Amniotic stem cell (primary cell): Measurements from ENCODE around the gene TTBK1.
"Not testable (repeated sequence)": the region's sequence is repeated elsewhere in the genome, so short reads cannot be mapped to it uniquely, and the experiment has no call there.

ENCODE experiments used
- DNase-seq: peaks from one replicate; lab custom pipeline; 2025; lab: John Stamatoyannopoulos, UW

Gene TTBK1

DNA sequence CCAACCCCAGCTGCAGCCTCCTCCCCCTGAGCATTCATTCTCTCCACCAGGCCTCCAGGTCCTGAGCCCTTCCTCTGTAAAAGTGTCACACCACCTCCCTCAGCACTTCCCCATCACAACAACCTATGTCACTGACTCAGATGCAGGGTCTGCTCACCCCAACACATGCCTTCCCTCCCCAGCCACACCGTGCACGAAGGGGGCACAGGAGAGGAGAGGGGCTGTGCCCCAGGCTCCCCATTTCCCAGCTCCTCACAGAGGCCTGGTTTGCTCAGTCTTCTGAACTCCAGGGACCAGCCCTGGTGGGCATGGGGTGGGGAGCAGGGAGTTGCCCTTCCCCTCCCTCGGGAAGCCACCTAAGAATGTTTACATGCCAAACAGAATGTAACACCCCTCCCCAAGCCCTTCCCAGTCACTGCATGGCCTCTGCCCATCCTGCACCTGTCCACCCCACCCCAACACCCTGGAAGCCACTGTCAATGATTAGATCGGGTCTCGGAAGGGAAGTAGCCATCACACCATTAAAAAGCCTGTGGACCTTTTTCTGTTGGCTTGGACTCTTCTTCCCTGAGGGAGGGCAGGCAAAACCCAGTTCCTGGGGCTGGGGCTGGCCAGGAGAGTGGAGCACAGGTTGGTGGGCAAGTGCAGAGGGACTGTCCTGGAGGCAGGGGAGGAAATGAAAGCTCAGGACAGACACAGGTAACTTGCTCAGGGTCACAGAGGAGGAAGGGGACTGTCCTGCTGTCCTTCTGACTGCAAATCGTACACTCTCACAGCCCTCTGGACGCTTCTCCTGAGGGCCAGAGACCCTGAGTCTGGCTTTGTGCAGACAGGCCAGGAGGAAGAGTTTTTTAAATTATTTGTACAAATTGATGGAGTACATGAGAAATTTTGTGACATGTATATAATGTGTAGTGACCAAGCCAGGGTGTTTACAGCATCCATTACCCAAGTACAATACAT lies 44.7 kb downstream of the TTBK1 start:
- DNase-seq: no peak

GRCh38 chr6:43290339-43290904 lies 47.1 kb downstream of the TTBK1 start:
- no peak for DNase-seq

DNA sequence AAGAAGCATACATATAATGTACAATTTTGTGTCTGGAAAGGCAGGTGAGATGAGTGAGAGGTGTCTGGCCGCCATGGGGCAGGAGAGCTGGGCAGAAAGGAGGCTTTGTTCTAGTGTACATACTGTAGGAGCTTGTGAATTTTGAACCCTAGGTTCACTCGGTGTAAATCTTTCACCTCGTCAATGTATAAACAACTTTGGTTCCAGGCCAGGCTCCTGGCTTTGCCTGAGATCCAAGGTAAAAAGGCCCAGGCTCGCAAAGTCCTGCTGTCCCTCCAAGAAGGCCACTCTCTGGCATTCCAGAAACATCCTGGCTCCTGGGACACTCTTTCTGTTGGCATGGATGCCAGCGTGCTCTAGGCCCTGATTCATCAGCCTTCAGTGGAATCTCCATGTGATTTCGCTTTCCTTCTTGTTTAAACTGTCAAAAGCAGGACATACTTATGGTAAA lies 47.6 kb downstream of the TTBK1 start:
- no peak for DNase-seq

DNA sequence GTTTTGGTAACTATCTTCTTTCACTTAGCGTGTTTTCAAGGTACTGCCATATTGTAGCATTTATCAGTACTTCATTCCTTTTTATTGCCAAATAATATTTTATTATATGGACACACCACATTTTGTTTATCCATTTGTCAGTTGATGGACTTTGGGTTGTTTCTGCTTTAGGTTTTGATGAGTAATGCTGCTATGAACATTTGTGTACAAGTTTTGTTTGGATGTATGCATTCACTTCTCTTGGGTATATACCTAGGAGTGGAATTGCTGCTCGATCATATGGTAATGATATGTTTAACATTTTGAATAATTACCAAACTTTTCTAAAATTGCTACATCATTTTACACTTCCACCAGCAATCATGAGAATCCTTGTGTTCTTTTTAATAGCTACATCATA lies 48.4 kb downstream of the TTBK1 start:
- DNase-seq: no peak

DNA sequence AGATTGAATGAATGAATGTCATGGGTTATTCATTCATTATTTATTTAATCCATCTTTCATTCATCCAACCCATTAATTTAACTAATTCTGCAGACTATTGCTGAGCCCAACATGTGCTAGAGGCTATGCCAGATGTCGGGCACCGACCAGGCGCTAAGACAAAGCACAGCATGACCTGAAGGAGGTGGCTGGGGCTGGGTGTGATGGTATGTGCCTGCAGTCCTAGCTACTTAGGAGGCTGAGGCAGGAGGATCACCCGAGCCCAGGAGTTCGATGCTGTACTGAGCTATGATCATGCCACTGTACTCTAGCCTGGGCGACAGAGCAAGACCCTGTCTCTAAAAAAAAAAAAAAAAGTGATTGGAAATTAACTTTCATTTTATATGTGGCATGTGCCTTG lies 49.1 kb downstream of the TTBK1 start:
- DNase-seq: no peak

DNA sequence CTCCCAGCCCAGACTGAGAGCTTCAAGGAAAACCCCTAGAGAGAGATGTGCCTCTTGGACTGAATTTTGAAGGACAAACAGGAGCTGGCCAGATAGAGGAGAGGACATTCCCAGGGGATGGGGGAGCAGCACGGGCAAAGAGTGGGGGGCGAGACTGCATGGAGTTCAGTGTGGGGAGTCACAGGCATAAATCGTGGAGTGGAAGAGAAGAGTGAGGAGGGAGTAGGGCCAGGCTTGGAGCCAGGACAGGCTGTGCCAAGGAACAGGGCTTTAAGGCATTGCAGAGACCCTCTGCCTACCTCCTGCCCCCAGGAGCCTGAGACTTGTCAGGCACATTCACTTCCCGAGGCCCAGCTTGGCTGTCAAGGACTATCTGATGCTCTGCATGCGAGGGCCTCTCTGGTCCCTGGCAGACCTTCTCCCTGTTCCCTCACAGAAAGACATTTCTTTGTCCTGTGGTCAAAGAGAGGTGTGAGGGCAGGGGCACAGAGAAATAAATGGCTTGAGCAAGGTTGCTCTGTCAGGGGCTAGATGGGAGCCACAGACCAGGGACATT lies 49.6 kb downstream of the TTBK1 start:
- DNase-seq: no peak

GRCh38 chr6:43293698-43294097 lies 50.4 kb downstream of the TTBK1 start:
- DNase-seq: no peak

- no peak for DNase-seq
Observed at GRCh38 chr6:43294536-43294935, 51.3 kb downstream of the TTBK1 start.

DNA sequence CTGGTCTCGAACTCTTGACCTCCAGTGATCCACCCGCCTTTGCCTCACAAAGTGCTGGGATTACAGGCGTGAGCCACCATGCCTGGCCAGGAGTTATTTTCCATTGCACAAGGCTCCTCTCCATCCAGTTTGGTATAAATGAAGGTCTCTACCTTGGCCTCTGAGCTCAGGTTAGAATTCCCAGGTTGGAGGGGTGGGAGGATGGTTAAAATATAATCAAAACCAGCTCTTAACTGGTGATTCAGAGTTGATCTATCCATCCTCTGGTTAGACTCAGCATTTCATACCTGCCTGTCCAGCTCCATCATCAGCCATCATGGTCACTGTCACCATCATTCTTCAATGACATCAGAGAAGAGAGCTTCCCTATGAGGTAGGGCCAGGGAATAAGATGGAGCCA lies 52.2 kb downstream of the TTBK1 start:
- DNase-seq: no peak

DNA sequence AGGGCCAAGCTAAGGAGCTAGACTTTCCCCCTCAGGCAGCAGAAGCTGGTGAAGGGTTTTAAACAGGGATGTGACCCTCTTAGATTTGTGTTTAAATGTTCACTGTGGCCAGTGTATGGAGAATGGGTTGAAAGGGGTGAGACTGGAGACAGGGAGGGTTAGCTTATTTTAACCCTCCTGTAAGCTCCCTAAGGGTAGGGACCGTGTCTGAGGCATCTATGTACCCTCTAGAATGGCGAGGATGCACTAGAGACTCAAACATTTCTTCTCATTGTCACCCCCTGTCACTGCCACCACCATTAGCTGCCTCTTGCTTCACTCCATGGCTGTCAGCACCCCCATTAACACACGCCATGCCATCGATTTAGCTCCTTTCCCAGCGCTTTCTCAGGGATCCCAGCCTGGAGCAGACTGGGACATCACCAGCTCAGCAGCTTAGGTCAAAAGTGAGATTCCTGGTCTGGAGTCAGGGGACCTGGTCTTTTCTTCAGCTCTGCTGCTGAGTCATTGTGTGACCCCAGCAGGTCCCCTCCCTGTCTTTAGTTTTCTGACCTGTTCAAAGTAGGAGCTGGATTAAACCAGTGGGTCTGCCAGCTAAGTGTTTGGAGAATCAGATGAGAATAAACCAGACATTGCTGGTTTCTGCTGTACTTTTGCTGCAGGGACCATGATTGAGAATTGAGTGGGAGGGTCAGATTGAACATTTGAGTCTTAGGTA lies 53.7 kb downstream of the TTBK1 start:
- no peak for DNase-seq

GRCh38 chr6:43297644-43298564 lies 54.6 kb downstream of the TTBK1 start, which contains the start of gene SLC22A7:
Gene SLC22A7 (plus strand): TSS chr6:43298260. CDS start chr6:43298359, 99 bp downstream.
- no peak for DNase-seq

DNA sequence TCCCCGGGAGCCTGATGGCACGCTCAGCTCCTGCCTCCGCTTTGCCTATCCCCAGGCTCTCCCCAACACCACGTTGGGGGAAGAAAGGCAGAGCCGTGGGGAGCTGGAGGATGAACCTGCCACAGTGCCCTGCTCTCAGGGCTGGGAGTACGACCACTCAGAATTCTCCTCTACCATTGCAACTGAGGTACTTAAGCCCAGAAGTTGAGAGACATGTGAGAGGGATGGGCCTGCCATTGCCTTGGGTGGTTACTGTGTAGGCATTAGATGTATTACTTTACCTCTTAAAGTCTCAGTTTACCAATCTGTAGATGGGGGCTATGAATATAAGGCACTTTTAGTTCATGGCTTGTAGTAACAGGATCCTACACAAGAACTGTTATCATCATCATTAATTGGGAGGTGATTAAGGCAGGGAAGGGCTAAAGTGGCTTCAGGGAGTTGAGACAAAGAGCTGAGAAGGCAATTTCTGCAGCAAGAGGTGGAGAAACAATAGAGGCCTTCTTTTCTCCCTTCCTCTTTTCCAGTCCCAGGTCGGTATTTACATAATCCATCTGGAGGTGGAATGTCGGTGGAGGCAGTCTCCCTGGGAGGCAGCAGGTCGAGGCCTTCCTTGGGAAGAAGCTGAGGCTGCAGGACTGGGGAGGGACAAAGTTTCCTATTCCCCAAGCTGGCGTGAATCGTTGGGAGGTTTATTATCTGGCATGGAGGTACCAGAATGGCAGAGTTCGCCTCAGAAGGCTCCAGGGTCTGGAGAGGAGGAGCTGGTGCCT lies 55.5 kb downstream of the TTBK1 start:
- DNase-seq: no peak

- DNase-seq: no peak
Observed at GRCh38 chr6:43299338-43300293, 56.3 kb downstream of the TTBK1 start.

- DNase-seq: no peak
Observed at GRCh38 chr6:43301081-43301870, 58.0 kb downstream of the TTBK1 start.

DNA sequence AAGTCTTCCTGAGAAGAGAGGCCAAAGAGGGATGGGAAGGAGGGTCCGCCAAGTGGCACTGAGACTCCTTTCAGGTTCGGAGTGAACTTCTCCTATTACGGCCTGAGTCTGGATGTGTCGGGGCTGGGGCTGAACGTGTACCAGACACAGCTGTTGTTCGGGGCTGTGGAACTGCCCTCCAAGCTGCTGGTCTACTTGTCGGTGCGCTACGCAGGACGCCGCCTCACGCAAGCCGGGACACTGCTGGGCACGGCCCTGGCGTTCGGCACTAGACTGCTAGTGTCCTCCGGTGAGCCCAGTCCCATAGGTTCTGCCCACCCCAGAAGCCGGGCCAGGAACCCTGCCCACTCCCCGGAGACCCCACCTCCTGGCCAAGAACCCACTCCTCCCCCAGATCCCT lies 58.8 kb downstream of the TTBK1 start:
- DNase-seq: no peak

GRCh38 chr6:43303006-43303405 lies 59.7 kb downstream of the TTBK1 start:
- not testable (repeated sequence) for DNase-seq

GRCh38 chr6:43303751-43304331 lies 60.6 kb downstream of the TTBK1 start:
- DNase-seq: no peak

DNA sequence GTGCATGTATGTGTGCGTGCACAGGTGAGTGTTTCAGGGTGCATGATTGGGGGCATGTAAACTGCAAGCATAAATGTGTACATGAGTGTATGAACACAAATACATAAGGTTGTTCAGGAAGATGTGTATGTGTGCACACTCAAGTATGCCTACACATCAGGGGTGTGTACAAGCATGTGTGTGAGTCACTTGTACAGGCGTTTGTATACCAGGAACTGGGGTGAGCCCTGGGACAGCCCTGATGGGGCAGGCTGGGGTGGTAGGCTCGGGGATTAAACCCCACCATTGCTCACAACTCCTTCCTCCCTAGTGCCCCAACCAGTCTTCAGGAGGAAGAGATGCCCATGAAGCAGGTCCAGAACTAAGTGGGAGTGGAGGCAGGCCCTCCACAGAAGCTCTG lies 61.1 kb downstream of the TTBK1 start:
- DNase-seq: no peak
